HG03521 (cell line): ENCODE measurements around the gene RAB28.
"Not testable (repeated sequence)": the region's sequence is repeated elsewhere in the genome, so short reads cannot be mapped to it uniquely, and the experiment has no call there.

ENCODE experiments used
- ATAC-seq: cut with Tn5 transposase; IDR thresholded peaks from one replicate; pipeline ENCODE4 v1.9.1; 2021; ENCODE audit warnings: mild to moderate bottlenecking, moderate library complexity; ENCODE audit not compliant: unreplicated experiment

The RAB28 gene

DNA sequence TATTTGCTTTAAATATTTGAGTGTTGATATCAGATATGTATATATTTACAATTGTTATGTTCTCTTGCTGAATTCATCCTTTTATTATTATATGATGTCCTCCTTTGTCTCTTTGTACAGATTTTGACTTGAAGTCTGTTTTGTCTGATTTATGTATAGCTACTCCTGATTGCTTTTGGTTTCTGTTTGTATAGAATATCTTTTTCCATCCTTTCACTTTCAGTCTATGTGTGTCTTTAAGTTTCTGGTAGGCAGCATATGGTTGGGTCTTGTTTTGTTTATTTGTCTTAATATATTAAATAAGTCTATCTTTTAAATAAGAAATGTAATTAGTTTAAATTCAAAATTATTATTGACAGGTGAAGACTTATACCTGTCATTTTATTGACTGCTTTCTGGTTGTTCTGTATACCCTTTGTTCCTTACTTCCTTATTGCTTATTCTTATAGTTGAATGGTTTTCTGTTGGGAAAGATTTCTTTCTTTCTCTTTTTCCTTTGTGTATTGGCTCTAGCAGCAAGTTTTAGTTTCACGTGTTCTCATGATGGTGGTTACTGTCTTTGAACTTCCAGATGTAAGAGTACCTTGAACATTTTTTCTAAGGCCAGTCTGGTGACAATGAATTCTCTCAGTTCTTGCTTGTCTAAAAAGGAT, 31.1 kb downstream of the RAB28 start:
- ATAC-seq, result no peak

DNA sequence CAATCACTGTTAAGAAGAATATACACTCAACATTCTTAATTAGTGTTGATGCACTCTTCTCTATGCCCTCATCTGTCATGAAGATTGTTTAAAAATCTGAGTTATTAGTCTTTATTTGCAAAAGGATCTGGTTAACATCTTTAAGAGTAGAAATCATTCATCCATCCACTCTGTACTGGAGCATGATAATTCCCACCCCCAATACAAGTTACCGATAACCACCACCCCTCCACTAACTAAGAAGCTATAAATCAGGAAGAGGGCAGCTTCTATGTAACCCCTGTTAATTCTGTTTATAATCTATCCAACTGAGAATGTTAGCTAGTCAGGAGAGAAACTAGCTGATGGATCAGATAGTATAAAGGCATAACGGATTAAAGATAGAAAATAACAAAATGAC, 34.5 kb downstream of the RAB28 start:
- no peak for ATAC-seq

DNA sequence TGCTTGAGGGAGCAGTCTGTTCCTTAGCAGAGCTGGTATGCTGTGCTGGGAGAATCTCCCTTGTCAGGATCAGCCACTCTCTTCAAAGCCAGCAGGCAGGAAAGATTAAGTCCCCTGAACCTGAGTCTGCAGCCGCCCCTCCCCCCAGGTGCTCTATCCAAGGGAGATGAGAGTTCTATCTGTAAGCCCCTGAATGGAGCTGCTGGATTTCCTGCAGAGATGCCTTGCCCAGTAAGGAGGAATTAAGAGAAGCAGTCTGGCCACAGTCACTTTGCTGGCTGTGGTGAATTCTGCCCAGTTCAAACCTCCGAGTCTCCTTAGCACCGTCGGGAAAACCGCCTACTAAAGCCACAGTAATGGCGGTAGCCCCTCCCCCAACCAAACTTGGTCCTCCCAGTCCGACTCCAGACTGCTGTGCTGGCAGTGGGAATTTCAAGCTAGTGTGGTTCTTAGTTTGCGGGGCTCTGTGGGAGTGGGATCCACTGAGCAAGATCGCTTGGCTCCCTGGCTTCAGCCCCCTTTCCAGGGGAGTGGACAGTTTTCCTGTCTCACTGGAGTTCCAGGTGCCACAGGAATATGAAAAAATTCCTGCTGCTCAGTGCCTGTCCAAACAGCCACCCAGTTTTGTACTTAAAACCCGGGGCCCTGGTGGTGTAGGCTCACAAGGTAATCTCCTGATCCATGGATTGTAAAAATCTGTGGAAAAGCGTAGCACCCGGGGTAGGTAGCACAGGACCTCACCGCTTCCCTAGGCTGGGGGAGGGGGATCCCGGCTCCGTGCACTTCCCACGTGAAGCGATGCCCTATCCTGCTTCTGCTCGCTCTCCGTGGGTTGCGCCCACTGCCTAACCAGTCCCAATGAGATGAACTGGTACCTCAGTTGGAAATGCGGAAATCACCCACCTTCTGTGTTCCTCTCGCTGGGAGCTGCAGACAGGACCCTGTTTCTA, 38.0 kb downstream of the RAB28 start:
- ATAC-seq, result no peak

DNA sequence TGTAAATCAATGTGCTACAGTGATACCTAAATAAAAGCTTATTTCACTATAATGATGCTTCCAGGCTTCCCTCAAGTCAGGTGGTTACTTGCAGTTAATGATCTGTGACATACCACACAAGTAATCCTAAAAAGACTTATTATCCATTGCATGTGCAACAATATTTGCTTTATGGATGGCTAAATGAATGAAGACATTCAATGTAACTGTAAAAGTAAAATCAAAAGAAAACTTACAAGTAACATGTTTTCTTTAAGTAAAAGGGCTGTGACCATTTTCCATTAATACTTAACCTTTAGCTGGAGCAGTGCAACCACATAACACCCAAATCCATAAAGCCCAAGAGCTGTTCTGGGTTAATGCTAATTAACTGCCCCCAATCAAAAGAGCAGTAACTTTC, 42.6 kb downstream of the RAB28 start:
- ATAC-seq, result no peak

DNA sequence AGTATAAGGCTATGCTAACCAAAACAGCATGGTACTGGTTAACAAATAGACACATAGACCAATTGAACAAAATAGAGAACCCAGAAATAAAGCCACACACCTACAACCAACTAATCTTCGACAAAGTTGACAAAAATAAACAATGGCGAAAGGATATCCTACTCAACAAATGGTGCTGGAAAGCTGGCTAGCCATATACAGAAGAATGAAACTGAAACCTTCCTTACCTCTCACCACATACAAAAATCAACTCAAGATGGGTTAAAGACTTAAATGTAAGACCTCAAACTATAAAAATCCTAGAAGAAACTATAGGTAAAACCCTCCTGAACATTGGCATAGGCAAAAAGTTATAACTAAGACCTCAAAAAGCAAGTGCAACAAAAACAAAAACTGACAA, 47.2 kb downstream of the RAB28 start:
- no peak for ATAC-seq

DNA sequence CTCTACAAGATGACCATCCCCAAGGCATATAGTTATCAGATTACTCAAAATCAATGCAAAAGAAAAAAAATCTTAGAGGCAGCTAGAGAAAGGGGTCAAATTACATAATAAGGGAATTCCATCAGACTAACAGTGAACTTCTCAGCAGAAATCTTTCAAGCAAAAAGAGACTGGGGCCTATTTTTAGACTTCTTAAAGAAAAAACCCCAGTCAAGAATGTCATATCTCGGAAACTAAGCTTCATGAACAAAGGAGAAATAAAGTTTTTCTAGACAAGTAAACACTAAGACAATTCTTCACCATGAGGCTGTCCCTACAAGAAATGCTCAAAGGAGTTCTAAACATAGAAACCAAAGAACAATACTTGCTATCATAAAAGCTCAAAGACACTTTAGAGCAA, 51.7 kb downstream of the RAB28 start:
- no peak for ATAC-seq

DNA sequence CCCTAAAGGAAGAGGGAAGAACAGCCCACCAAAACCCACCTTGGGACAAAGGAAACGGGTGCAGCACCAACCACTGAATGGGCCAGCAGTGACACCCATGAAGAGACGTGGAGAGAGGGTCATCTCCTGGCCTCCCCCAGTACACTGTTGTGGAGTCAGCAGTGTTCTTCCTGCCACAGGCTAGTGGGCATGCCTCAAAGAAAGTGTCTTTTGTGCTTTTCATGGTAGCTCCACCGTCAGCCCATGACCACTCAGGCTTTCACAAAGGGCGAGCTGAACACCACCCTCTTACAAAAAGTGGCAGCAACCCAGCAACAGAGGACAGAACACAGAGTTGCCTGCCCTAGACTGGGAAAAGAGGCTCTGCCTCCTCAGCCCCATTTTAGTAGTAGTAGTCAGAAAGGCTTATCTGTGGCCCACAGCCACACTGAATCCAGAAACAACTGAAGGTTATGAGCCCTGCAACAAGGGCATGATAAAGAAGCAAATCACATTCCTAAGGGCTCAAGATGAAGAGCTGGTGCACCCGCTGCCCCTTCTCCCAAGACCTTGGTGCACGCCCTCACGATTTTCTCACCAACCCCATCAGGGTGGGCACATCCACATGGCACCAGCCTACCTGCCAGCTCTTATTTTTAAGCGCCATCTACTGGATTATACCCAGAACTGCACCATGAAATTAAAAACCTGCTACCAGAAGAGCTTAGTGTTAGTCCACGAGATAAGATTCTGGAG, 53.1 kb downstream of the RAB28 start:
- ATAC-seq, result no peak

DNA sequence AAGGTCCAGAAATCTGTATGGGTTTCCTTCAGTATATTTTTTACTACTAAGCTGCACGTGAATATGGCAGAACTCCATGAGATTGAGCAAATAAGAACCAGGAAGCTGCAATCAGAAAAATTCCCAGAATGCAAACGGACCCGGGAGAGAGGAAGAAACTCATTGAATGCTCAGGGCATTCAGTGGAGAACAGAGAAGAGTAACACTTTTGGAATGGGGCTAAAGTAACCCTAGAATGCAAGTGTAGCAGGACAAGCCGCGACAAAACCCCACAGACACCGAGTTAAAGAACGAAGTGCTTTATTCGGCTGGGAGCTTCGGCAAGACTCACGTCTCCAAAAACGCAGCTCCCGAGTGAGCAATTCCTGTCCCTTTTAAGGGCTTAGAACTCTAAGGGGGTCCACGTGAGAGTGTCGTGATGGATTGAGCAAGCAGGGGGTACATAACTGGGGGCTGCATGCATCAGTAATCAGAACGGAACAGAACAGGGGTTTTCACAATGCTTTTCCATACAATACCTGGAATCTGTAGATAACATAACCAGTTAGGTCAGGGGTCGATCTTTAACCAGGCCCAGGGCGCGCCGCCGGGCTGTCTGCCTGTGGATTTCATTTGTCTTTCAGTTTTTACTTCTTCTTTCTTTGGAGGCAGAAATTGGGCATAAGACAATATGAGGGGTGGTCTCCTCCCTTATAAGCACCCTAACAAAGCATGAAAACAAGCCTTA, 56.4 kb downstream of the RAB28 start:
- ATAC-seq, result no peak

DNA sequence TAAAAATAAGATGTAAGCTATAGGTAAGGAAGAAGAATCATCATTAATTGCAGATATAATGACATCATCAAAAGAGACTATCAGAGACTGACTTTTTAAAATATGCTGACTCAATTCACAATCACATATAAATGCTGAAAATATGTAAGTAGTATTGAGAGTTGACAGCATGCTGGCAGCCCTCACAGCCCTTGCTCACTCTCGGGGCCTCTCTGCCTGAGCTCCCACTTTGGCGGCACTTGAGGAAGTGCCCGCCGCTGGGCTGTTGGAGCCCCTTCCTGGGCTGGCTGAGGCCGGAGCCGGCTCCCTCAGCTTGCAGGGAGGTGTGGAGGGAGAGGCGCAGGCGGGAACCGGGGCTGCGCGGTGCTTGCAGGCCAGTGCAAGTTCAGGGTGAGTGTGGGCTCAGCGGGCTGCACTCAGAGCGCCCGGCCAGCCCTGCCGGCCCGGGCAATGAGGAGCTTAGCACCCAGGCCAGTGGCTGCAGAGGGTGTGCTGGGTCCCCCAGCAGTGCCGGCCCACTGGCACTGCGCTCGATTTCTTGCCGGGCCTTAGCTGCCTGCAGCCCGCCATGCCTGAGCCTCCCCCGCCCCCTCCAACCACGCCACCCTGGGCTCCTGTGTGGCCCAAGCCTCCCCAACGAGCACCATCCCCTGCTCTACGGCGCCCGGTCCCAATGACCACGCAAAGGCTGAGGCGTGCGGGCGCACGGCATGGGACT, 68.9 kb downstream of the RAB28 start:
- ATAC-seq, result no peak

DNA sequence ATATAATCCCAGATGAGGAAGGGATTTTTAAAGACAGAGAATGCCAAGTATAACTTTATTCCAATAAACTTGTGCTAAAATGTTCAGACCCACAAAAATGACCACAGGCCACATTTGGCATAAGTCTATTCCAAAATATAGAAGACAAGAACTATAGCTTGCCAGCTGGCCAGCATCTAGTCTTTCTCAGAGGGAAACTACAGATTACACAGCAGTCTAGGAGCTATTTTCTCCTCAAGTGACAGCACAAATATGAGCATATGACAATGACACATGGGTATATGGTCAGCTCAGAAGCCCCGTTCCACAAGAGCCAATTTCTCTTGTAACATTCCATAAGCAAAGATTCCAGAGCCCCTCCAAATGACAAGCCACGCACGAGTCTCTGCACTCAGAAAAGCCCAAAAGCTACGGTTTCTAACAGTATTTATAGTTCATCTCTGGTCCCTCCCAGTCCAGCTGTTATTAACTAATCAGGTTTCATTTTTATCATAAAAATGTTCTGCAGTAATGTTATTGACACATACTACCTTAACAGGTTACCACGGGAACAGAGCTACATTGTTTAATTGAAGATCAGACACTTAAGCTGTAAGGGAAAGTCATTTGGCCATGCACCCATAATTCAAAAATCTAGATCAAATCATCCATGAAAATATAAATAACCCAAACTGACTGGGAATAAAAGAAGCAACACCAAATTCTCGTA, 70.3 kb downstream of the RAB28 start:
- ATAC-seq, result no peak

DNA sequence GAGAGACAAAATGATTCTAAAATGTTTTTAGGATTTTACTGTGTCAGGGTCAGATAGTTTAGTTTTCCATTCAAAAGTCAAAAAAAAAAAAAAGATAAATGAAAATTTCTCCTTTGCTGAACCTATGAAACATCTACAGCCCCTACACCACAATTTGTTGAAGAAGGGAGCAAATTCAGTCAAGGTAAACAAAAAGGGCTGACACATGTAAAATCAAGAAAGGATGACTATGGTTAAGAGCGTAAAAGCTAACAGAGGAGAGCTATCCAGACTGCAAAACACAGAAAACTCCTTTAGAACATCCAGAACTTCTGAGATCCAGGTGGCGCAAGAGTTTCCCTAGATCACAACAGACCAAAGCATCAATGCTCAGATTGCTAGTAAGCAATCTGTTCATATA, 72.2 kb downstream of the RAB28 start:
- ATAC-seq, result no peak

DNA sequence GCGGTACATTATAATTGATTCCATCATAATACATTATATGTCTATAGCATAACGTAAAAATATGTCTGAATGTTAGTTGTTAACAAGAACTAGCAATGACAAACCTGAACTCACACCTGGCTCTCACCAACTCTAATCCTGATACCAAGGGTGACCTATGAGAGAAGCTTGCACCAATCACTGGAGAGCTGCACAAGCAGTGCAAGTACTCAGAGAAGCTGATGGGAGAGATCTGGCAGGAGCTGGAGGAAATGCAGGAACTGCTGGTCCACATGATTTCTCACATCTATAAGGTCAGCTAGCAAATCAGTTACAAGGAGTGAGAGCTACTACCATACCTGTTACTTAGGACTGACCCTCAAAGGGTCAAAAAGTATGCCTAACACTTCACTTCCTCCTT, 74.8 kb downstream of the RAB28 start:
- no peak for ATAC-seq

DNA sequence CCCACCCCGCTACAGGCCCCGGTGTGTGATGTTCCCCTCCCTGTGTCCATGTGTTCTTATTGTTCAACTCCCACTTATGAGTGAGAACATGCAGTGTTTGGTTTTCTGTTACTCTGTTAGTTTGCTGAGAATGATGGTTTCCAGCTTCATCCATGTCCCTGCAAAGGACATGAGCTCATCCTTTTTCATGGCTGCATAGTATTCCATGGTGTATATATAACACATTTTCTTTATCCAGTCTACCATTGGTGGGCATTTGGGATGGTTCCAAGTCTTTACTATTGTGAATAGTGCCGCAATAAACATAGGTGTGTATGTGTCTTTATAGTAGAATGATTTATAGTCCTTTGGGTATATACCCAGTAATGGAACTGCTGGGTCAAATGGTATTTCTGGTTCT, 78.0 kb downstream of the RAB28 start:
- not testable (repeated sequence) for ATAC-seq

DNA sequence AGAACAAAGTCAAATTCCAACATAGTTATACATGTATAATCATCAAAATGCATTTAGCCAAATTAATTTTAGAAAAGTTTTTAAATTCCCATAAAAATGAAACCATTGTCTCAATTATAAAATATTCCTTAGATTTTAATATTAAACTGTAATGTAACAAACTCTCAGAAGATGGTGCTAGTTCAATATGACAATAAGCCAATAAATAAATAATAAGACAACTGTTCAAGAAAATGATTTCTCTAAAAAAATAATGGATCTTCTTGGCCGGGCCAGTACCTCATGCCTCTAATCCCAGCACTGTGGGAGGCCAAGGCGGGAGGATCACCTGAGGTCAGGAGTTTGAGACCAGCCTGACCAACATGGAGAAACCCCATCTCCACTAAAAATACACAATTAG, 80.3 kb downstream of the RAB28 start:
- no peak for ATAC-seq

DNA sequence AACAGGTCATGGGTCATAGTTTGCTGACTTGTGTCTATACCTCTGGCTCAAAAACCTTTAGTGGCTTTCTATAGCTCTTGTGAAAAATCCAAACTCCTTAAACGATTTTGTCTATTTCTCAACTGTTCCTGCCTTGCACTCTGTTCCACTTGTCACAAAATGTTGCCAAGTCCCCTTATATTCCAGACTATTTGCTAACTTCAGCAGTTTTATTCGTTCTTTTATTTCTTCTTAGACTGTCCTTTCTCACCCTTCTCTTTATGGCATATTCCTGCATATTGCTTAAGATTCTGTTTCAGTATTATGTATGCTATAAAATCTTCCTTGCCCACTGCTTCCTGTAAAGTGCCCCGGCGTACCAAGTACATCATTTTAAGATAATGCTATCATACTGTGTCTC, 80.8 kb downstream of the RAB28 start:
- no peak for ATAC-seq

DNA sequence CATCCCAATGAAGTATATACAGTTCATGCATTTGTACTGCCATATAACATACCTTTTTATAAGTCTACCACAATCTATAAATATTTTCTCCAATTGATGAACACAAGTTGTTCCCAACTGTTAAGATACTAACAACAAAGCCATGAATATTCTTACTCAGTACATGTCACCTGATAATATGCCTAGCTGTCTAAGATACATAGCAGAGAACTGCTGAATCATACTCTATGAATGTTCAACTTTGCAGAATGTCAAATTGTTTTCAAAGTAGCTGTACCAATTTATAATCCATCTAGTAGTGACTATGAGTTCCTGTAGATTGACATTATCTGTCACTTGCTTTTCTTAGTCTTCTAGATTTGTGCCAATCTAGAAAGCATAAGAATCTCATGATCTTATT, 84.9 kb downstream of the RAB28 start:
- ATAC-seq, result no peak

DNA sequence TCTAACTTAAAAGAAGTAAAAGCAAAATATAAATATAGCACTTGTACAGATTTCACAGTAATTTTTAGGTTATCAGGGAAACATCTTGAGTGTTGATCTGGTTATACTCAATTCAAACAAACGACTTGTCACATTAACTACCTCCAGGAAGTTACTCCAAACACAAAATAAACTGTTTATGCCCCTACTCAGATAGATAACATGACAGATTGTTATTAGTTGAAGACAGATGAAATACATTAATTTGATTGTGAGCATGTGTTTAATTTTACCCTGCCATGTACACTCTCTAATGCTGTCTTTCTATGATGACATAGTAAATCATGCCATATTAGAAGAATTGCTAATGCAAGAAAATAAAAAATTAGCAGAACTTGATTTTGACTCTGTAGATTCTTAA, 88.0 kb downstream of the RAB28 start:
- no peak for ATAC-seq

DNA sequence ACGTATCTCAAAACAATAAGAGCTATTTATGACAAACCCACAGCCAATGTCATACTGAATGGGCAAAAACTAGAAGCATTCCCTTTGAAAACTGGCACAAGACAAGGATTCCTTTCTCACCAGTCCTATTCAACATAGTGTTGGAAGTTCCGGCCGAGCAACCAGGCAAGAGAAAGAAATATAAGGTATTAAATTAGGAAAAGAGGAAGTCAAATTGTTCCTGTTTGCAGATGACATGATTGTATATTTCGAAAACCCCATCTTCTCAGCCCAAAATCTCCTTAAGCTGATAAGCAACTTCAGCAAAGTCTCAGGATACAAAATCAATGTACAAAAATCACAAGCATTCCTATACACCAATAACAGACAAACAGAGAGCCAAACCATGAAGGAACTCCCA, 94.2 kb downstream of the RAB28 start:
- ATAC-seq, result not testable (repeated sequence)

DNA sequence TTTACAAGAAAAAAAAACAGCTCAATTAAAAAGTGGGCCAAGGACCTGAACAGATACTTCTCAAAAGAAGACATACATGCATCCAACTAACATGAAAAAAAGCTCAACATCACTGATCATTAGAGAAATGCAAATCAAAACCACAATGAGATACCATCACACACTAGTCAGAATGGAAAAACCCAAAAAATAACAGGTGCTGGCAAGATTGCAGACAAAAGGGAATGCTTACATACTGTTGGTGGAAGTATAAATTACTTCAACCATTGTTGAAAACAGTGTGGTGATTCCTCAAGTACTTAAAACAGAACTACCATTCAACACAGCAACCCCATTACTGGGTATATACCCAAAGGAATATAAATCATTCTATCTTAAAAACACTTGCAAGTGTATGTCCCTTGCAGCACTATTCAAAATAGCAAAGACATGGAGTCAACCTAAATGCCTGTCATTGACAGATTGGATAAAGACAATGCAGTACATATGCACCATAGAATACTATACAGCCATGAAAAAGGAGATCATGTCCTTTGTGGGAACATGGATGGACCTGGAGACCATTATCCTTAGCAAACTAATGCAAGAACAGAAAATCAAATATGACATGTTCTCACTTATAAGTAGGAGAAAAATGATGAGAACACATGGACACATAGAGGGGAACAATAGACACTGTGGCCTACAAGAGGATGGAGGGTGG, 97.6 kb downstream of the RAB28 start:
- no peak for ATAC-seq
